ENCODE data around the gene TANK. TPM values are rescaled to one million over a fixed set of nuclear protein-coding genes. Genes with fewer than 3 reads are reported as not detected.

TANK gene, protein sequence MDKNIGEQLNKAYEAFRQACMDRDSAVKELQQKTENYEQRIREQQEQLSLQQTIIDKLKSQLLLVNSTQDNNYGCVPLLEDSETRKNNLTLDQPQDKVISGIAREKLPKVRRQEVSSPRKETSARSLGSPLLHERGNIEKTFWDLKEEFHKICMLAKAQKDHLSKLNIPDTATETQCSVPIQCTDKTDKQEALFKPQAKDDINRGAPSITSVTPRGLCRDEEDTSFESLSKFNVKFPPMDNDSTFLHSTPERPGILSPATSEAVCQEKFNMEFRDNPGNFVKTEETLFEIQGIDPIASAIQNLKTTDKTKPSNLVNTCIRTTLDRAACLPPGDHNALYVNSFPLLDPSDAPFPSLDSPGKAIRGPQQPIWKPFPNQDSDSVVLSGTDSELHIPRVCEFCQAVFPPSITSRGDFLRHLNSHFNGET
- total RNA-seq, result 100 to 1,000 TPM in 2 of 6 donors, 10 to 100 TPM in 4; 41.9 to 214 (median 75.0) TPM

DNA sequence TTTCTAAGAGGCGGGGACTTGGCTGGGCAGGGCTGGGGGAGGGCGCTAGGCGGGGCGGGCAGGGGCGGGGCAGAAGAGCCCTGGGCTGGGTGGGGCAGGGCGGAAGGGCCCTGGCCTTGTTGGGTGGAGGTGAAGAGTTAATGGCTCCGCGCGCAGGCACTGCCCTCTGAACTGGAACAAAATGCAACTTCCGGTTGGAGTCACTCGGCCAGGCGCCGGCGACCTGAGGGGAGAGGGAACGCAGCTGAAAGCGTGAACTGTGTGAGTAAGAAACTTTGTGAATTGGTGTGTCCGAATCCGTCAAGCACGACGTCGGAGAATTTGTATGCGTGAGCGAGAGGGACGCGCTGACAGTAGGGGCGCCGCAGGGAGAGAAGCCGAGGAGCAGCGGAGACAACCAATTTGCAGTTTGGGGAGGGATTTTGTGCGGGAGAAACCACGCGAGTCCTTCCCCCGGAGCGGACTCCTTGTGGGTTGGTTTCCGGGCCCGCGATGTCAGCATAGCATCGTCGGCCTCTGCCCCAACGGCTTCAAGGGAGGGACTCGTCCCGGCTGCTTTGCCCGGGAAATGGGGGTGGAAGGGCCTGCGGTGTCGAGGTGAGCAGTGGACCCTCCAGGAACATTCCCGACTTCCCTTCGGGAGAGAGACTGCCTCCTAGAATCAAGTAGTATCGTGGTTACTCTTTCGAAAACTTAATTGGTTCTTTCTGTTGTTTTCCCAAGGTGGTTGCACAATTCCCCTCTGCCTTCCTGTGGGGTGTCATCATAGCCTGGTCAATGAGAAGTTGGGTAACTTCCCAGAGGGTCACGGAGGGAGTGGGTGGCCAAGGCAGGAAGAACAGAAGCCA is at the start of gene TANK:
Gene TANK (plus strand): TSS at position 203 of the 848 bp plus-strand sequence. CDS start 19,235 bp downstream, outside the sequence.
- Histone ChIP-seq H3K4me1 (peaks cover 40 to 46% (median 42%) of the 10 kb centered on the region in 4 donors), H3K36me3 (peaks cover 0 to 18% (median 8%) of the 10 kb centered on the region in 4 donors), H3K9me3 (no peaks in the 10 kb centered on the region), H3K27me3 (no peaks in the 10 kb centered on the region), H3K27ac (peak within 1 kb of the TSS; percentile 98 to 100 (median 99)), H3K4me3 (peak within 1 kb of the TSS; percentile 69 to 95 (median 88))
- DNase-seq (peak; percentile 93 to 96), ATAC-seq (ENCODE audit: low FRiP score in 2 of 2) (peak; percentile 98 to 99)
- 0 to 1% methylated on average over 31 to 50 of the region's 50 CpGs for WGBS, 2 donors
- TF ChIP-seq POLR2A (IDR thresholded peaks at IDR 0.05), result peak; percentile 93 to 98 (median 94)
- peak in 2 of 4 donors; percentile 17 to 83 for TF ChIP-seq EP300 (IDR thresholded peaks at IDR 0.05)
- TF ChIP-seq POLR2AphosphoS5 (IDR thresholded peaks at IDR 0.05), result peak; percentile 100
- TF ChIP-seq, protein P1, sequence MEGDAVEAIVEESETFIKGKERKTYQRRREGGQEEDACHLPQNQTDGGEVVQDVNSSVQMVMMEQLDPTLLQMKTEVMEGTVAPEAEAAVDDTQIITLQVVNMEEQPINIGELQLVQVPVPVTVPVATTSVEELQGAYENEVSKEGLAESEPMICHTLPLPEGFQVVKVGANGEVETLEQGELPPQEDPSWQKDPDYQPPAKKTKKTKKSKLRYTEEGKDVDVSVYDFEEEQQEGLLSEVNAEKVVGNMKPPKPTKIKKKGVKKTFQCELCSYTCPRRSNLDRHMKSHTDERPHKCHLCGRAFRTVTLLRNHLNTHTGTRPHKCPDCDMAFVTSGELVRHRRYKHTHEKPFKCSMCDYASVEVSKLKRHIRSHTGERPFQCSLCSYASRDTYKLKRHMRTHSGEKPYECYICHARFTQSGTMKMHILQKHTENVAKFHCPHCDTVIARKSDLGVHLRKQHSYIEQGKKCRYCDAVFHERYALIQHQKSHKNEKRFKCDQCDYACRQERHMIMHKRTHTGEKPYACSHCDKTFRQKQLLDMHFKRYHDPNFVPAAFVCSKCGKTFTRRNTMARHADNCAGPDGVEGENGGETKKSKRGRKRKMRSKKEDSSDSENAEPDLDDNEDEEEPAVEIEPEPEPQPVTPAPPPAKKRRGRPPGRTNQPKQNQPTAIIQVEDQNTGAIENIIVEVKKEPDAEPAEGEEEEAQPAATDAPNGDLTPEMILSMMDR (IDR thresholded peaks at IDR 0.05), result peak in 3 of 6 experiments; percentile 14 to 38 (median 19)

DNA sequence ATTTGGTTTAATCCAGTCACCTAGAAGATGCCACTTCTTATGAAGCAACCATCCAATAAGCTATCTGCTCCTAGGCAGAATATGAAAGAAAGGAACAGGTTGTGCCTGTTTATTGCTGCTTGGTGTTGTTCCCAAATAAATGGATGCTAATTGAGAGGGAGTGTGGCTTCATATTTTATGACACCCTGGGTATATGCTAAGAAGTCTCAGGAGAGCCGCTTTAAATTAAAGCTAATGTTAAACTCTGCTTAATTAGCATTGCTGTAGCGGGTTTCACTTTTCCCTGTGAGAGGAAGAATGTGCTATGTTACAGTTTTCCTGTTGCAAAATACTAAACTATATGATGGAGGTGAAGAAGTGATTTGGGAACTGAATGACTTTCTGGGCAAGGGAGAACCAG is 48.7 kb upstream of the TANK start:
- Histone ChIP-seq H3K4me1 (no peaks in the 10 kb centered on the region), H3K27ac (no peak overlapping the region), H3K9me3 (no peaks in the 10 kb centered on the region), H3K27me3 (no peaks in the 10 kb centered on the region), H3K36me3 (no peaks in the 10 kb centered on the region), H3K4me3 (no peak overlapping the region)
- WGBS, 2 donors, result 71 to 74% methylated on average over 2 of the region's 2 CpGs
- DNase-seq (no peak), ATAC-seq (ENCODE audit: low FRiP score in 2 of 2) (no peak)
- TF ChIP-seq, protein P1 (IDR thresholded peaks at IDR 0.05), result no peak
- TF ChIP-seq POLR2A (IDR thresholded peaks at IDR 0.05) (no peak), EP300 (IDR thresholded peaks at IDR 0.05) (no peak), POLR2AphosphoS5 (IDR thresholded peaks at IDR 0.05) (no peak)

DNA sequence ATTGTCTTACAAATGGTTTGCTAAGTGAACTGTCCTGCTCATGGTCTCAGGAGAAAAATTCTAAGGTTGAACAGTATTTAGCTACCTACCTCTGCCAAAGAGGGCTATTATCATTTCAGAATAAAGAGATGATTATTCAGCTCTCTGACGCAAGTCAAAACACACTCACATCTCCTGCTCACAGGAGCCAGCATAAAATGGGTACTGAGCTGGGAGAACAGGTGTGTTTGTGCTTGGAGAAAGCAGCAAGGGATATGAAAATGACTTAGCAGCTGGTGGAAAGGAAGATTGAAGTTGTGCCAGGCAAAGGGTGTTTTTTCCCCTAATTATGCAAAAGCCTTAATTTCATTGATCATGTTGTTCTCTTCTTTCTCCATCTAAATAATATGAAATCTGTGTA is 47.3 kb upstream of the TANK start:
- 95 to 96% methylated on average over 1 of the region's 1 CpG for WGBS, 2 donors
- Histone ChIP-seq H3K4me1 (no peaks in the 10 kb centered on the region), H3K27me3 (no peaks in the 10 kb centered on the region), H3K36me3 (no peaks in the 10 kb centered on the region), H3K4me3 (no peak overlapping the region), H3K27ac (no peak overlapping the region), H3K9me3 (no peaks in the 10 kb centered on the region)
- DNase-seq (no peak), ATAC-seq (ENCODE audit: low FRiP score in 2 of 2) (no peak)
- TF ChIP-seq, protein P1 (IDR thresholded peaks at IDR 0.05), result no peak
- no peak for TF ChIP-seq POLR2A (IDR thresholded peaks at IDR 0.05)
- no peak for TF ChIP-seq EP300 (IDR thresholded peaks at IDR 0.05)

DNA sequence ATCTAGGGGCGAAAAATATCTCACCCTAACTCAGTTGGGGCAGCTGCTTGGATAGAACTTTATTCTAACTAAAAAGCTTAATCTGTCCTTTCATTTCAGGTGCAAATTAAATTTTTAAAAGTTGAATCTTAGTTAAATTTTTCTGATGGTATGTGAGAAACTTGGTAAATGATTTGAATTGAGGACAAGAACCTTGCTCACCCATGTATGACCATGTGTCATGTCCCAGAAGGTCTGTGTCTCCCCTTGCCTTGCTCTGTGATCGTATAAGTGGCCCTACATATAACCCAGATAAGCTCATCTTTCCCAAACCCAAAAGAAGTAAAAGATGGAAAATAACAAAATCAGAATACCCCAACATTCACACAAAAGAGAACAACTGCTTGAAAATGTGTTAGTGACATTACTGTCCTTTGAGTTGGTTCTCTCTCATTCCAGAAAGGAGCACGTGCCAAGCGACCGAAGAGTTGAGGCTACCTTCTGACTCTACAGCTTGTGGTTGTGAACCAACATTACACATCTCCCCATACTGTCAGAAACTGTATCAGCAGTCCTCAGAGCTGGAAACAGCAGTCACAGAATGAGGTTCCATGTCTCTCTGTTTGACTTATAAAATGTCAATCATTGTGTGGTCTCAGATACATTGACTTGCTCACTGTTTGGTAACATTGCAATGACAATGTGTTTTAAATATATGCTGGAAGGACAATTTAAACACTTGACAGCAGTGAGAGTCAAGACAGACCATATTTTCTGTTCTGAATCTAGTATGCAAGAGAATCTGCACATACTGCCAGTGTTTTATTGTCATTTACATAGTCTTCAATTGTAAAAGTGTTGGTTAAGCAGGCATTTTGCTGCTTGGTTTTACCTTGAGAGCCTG is 46.3 kb upstream of the TANK start:
- Histone ChIP-seq H3K36me3 (no peaks in the 10 kb centered on the region), H3K27ac (no peak overlapping the region), H3K4me3 (no peak overlapping the region), H3K27me3 (no peaks in the 10 kb centered on the region), H3K4me1 (no peaks in the 10 kb centered on the region), H3K9me3 (no peaks in the 10 kb centered on the region)
- no peak for TF ChIP-seq POLR2AphosphoS5 (IDR thresholded peaks at IDR 0.05)
- TF ChIP-seq EP300 (IDR thresholded peaks at IDR 0.05), result no peak
- TF ChIP-seq POLR2A (IDR thresholded peaks at IDR 0.05), result no peak
- TF ChIP-seq, protein P1 (IDR thresholded peaks at IDR 0.05), result no peak
- WGBS, 2 donors, result 94 to 95% methylated on average over 5 of the region's 5 CpGs
- DNase-seq, result no peak
- ATAC-seq (ENCODE audit: low FRiP score in 2 of 2), result no peak
